HepG2 (cell line): ENCODE data around the gene TARBP2. TPM values are rescaled to one million over a fixed set of nuclear protein-coding genes. Genes with fewer than 3 reads are reported as not detected.

ENCODE experiments used
- BRCA1 ChIP-seq: sonication (generic); formaldehyde crosslinking; IDR thresholded peaks from 2 replicates; pipeline ENCODE4 v1.4.0; 2020; ENCODE audit warnings: missing genetic modification reagents
- CCAR2 ChIP-seq: fragments of 200-400 bp; formaldehyde crosslinking; optimal IDR thresholded peaks from 2 replicates; pipeline ENCODE3; 2018; ENCODE audit warnings: low read depth, mild to moderate bottlenecking, low read length, moderate library complexity
- CHD2 ChIP-seq: IDR thresholded peaks from 2 replicates; pipeline ENCODE4 v1.6.1; 2011; ENCODE audit warnings: low read depth, low read length, improper control_type of control experiment
- CHD4 ChIP-seq: fragments of 200-600 bp; sonication (generic); IDR thresholded peaks from 2 replicates; pipeline ENCODE4 v1.7.0; 2017; ENCODE audit warnings: mild to moderate bottlenecking, low read length, borderline replicate concordance
- DDIT3 ChIP-seq: sonication (generic); formaldehyde crosslinking; IDR thresholded peaks from 2 replicates; pipeline ENCODE4 v1.4.0; 2020; ENCODE audit warnings: mild to moderate bottlenecking, missing genetic modification reagents
- FOSL2 ChIP-seq: sonication (generic); formaldehyde crosslinking; IDR thresholded peaks from 2 replicates; pipeline ENCODE4 v1.4.0; 2020; ENCODE audit warnings: missing genetic modification reagents
- GATA4 ChIP-seq: sonication (generic); IDR thresholded peaks from 2 replicates; pipeline ENCODE4 v1.6.1; 2016; ENCODE audit warnings: antibody characterized with exemption, low read depth, borderline replicate concordance
- HNF4A ChIP-seq: sonication (generic); formaldehyde crosslinking; IDR thresholded peaks from 2 replicates; pipeline ENCODE4 v1.4.0; 2020; ENCODE audit warnings: missing genetic modification reagents
- KDM3A ChIP-seq: IDR thresholded peaks from 2 replicates; pipeline ENCODE4 v1.6.1; 2018; ENCODE audit warnings: low read depth, missing compliant biosample characterization
- MXI1 ChIP-seq: IDR thresholded peaks from 3 replicates; pipeline ENCODE4 v1.6.1; 2012; ENCODE audit warnings: low read depth, low read length, inconsistent platforms, borderline replicate concordance
- NRL ChIP-seq: sonication (generic); formaldehyde crosslinking; IDR thresholded peaks from 2 replicates; pipeline ENCODE4 v1.5.0; 2020; ENCODE audit warnings: missing genetic modification reagents, mild to moderate bottlenecking, moderate library complexity, borderline replicate concordance
- ZNF143 ChIP-seq: sonication (generic); formaldehyde crosslinking; IDR thresholded peaks from 2 replicates; pipeline ENCODE4 v1.4.0; 2020; ENCODE audit warnings: missing genetic modification reagents
- ZNF230 ChIP-seq: sonication (generic); formaldehyde crosslinking; IDR thresholded peaks from 2 replicates; pipeline ENCODE4 v1.4.0; 2020; ENCODE audit warnings: mild to moderate bottlenecking, missing genetic modification reagents
- ZNF235 ChIP-seq: sonication (generic); formaldehyde crosslinking; IDR thresholded peaks from 2 replicates; pipeline ENCODE4 v1.8.1; 2023; ENCODE audit warnings: mild to moderate bottlenecking, missing genetic modification reagents, borderline replicate concordance
- ZNF280B ChIP-seq: sonication (generic); formaldehyde crosslinking; IDR thresholded peaks from 2 replicates; pipeline ENCODE4 v1.5.0; 2020; ENCODE audit warnings: missing genetic modification reagents, mild to moderate bottlenecking, borderline replicate concordance
- ZNF772 ChIP-seq: sonication (generic); formaldehyde crosslinking; IDR thresholded peaks from 2 replicates; pipeline ENCODE4 v1.5.0; 2020; ENCODE audit warnings: mild to moderate bottlenecking, missing genetic modification reagents
- ZNF780A ChIP-seq: sonication (generic); formaldehyde crosslinking; IDR thresholded peaks from 2 replicates; pipeline ENCODE4 v1.8.0; 2022; ENCODE audit warnings: mild to moderate bottlenecking, missing genetic modification reagents, moderate library complexity
- polyA plus RNA-seq, 8 experiments: library from polyadenylated mRNA; depleted of rRNA in 3 of 8; stranded (reverse) in 7 of 8; unstranded in 1 of 8; fragments of >200 nt; fragmentation: Illumina TruSeq in 4 of 8; extraction: Trizol in 4 of 8; gene quantifications; 2 replicates each; pipeline versions ENCODE4 v1.2.1 to v1.2.3, GENCODE V29; 2011 to 2016; ENCODE audit warnings: low read depth in 4 of 8, missing spikeins in 1 of 8, mixed read lengths in 1 of 8; ENCODE audit not compliant: insufficient read depth in 1 of 8
- total RNA-seq, 5 experiments: library from RNA; depleted of rRNA; stranded (reverse); fragments of >200 nt; fragmentation: Illumina TruSeq; extraction: Trizol; gene quantifications; 2 replicates each; pipeline ENCODE4 v1.2.3, GENCODE V29; 2016; ENCODE audit warnings: low read depth in 1 of 5
- TF ChIP-seq, protein P1 (sequence below): sonication (generic); formaldehyde crosslinking; IDR thresholded peaks from 2 replicates; pipeline ENCODE4 v1.5.1; 2020; ENCODE audit warnings: missing genetic modification reagents, mild to moderate bottlenecking, borderline replicate concordance
- TF ChIP-seq, protein P2 (sequence below): sonication (generic); formaldehyde crosslinking; IDR thresholded peaks from 2 replicates; pipeline ENCODE4 v1.9.0; 2021; ENCODE audit warnings: missing genetic modification reagents, mild to moderate bottlenecking, borderline replicate concordance
- TF ChIP-seq, protein P3 (sequence below): sonication (generic); formaldehyde crosslinking; IDR thresholded peaks from 2 replicates; pipeline ENCODE4 v1.4.0; 2020; ENCODE audit warnings: missing genetic modification reagents, borderline replicate concordance
- TF ChIP-seq, protein P4 (sequence below): sonication (generic); formaldehyde crosslinking; IDR thresholded peaks from 2 replicates; pipeline ENCODE4 v1.8.1; 2023; ENCODE audit warnings: missing genetic modification reagents, mild to moderate bottlenecking, borderline replicate concordance

Gene TARBP2
- total and polyA plus RNA-seq, 2 of the 13 experiments (the other 11 are each of a cell fraction or from before 2014, with no cell fraction given) = 47.0 to 55.5 TPM

GRCh38 chr12:53500776-53501614 lies at the start of gene TARBP2 (continued):
- TF ChIP-seq MXI1 (peak; percentile 75; the same call in 2 of the 3 replicates), KDM3A (CRISPR knock-in tag) (0 out of 2 replicates have a peak, but pooled peaks have one; percentile 23), CHD4 (no peak), BRCA1 (CRISPR knock-in tag) (peak; percentile 67; the same call in 1 of the 2 replicates), GATA4 (peak; percentile 8; the same call in 1 of the 2 replicates), CHD2 (no peak), CCAR2 (no peak), FOSL2 (CRISPR knock-in tag) (no peak; the same call in 1 of the 2 replicates), ZNF230 (CRISPR knock-in tag) (no peak), NRL (CRISPR knock-in tag) (peak; percentile 79; the same call in 1 of the 2 replicates), DDIT3 (CRISPR knock-in tag) (0 out of 2 replicates have a peak, but pooled peaks have one; percentile 23), HNF4A (CRISPR knock-in tag) (0 out of 2 replicates have a peak, but pooled peaks have one; percentile 19), ZNF772 (CRISPR knock-in tag) (peak; percentile 31; the same call in 1 of the 2 replicates), ZNF143 (peak; percentile 92), ZNF235 (no peak; the same call in 1 of the 2 replicates), ZNF780A (peak; percentile 86; the same call in 1 of the 2 replicates), ZNF280B (CRISPR knock-in tag) (peak; percentile 72; the same call in 1 of the 2 replicates)
- TF ChIP-seq, protein P1, sequence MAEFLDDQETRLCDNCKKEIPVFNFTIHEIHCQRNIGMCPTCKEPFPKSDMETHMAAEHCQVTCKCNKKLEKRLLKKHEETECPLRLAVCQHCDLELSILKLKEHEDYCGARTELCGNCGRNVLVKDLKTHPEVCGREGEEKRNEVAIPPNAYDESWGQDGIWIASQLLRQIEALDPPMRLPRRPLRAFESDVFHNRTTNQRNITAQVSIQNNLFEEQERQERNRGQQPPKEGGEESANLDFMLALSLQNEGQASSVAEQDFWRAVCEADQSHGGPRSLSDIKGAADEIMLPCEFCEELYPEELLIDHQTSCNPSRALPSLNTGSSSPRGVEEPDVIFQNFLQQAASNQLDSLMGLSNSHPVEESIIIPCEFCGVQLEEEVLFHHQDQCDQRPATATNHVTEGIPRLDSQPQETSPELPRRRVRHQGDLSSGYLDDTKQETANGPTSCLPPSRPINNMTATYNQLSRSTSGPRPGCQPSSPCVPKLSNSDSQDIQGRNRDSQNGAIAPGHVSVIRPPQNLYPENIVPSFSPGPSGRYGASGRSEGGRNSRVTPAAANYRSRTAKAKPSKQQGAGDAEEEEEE = no peak
- TF ChIP-seq, protein P2, sequence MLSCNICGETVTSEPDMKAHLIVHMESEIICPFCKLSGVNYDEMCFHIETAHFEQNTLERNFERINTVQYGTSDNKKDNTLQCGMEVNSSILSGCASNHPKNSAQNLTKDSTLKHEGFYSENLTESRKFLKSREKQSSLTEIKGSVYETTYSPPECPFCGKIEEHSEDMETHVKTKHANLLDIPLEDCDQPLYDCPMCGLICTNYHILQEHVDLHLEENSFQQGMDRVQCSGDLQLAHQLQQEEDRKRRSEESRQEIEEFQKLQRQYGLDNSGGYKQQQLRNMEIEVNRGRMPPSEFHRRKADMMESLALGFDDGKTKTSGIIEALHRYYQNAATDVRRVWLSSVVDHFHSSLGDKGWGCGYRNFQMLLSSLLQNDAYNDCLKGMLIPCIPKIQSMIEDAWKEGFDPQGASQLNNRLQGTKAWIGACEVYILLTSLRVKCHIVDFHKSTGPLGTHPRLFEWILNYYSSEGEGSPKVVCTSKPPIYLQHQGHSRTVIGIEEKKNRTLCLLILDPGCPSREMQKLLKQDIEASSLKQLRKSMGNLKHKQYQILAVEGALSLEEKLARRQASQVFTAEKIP (CRISPR knock-in tag) = no peak
- TF ChIP-seq, protein P3, sequence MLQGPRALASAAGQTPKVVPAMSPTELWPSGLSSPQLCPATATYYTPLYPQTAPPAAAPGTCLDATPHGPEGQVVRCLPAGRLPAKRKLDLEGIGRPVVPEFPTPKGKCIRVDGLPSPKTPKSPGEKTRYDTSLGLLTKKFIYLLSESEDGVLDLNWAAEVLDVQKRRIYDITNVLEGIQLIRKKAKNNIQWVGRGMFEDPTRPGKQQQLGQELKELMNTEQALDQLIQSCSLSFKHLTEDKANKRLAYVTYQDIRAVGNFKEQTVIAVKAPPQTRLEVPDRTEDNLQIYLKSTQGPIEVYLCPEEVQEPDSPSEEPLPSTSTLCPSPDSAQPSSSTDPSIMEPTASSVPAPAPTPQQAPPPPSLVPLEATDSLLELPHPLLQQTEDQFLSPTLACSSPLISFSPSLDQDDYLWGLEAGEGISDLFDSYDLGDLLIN (CRISPR knock-in tag) = peak; percentile 88; the same call in 1 of the 2 replicates
- TF ChIP-seq, protein P4, sequence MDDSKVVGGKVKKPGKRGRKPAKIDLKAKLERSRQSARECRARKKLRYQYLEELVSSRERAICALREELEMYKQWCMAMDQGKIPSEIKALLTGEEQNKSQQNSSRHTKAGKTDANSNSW (CRISPR knock-in tag) = peak; percentile 96; the same call in 1 of the 2 replicates
